Fibroblast of skin of scalp (primary cell): ENCODE measurements around the gene PSTPIP1. TPM values are rescaled to one million over a fixed set of nuclear protein-coding genes. Genes with fewer than 3 reads are reported as not detected.

Source experiments
- DNase-seq: peaks from one replicate; pipeline ENCODE4 v3.0.0-alpha.2; 2013
- polyA plus RNA-seq, 2 experiments: library from polyadenylated mRNA; unstranded; fragments of 120-200 nt; gene quantifications; one replicate each; pipeline ENCODE4 v1.2.1, GENCODE V29; 2013; ENCODE audit not compliant: insufficient read length in 2 of 2

The PSTPIP1 gene
- 0.19 TPM for polyA plus RNA-seq (2013, experiment 1 of 2; ENCODE audit: insufficient read length)
- 0.57 TPM for polyA plus RNA-seq (2013, experiment 2 of 2; ENCODE audit: insufficient read length)

GRCh38 chr15:76994971-76995945, at the start of gene PSTPIP1:
Gene PSTPIP1, plus strand, starts transcription at chr15:76995126. Its CDS starts 448 bp downstream, at chr15:76995574.
- no peak for DNase-seq

- no peak for DNase-seq
These were observed 49.3 kb upstream of the PSTPIP1 start for GRCh38 chr15:76945494-76946093.

GRCh38 chr15:76947454-76947853, 47.5 kb upstream of the PSTPIP1 start:
- no peak for DNase-seq

- DNase-seq = no peak
These were observed 43.7 kb upstream of the PSTPIP1 start for GRCh38 chr15:76951220-76951619.

DNA sequence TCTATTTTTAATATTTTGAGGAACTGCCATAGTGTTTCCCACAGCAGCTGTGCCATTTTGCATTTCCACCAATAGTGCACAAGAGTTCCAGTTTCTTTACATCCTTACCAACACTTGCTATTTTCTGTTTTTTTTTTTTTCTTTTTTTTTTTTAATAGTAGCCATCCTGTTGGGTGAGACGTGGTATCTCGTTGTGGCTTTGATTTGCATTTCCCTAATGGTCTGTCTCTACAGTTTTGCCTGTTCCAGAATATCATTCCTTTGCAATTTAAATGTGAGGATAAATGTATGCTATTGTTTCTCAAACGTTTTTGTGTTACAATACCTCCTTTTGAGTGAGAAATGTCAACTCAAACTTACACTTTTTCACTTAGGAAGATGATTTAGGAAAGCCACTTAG, 41.0 kb upstream of the PSTPIP1 start:
- no peak for DNase-seq

GRCh38 chr15:76954744-76955143, 40.2 kb upstream of the PSTPIP1 start:
- DNase-seq = no peak

DNA sequence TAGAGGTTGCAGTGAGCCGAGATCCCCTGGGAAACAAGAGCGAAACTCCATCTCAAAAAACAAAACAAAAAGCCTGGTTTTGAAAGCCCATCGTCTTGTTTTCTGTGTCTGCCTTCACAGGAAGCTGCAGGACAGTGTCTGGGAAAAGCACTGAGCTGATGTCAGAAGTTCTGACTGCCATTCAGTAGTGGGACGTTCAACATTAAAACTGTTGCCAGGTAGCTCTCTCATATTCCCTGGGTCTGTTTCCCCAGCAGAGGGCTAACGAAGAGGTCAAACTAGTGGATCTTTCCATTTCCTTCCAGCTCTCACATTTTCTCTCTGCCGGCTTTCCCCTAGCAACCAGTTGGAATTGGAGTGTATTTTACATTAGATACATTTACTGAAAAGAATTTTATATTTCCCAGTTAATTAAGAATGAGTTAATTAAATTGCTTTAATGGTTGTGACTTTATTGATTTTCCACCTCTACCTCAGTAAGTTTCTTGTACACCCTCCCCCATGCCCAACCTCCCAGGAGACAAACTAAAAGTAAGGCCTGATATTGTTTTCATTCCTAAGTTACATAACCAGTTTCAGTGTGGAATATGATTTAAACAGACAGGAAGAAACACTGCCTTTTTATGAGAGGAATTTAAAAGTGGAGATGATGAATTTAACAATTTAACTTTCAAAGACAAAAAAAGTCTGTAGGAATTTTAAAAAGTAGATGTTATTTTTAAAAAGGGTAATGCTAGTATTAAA, 33.5 kb upstream of the PSTPIP1 start:
- DNase-seq = no peak

GRCh38 chr15:76962337-76963013, 32.5 kb upstream of the PSTPIP1 start:
- DNase-seq = no peak

GRCh38 chr15:76963596-76963995, 31.3 kb upstream of the PSTPIP1 start:
- DNase-seq = no peak

- DNase-seq = no peak
These were observed 30.8 kb upstream of the PSTPIP1 start for GRCh38 chr15:76964157-76964556.

GRCh38 chr15:76966051-76966450, 28.9 kb upstream of the PSTPIP1 start:
- DNase-seq = peak; percentile 41

- no peak for DNase-seq
These were observed 27.9 kb upstream of the PSTPIP1 start for GRCh38 chr15:76967067-76967466.

- no peak for DNase-seq
These were observed 26.6 kb upstream of the PSTPIP1 start for GRCh38 chr15:76968306-76968705.

- no peak for DNase-seq
These were observed 22.3 kb upstream of the PSTPIP1 start for GRCh38 chr15:76972389-76973361.

DNA sequence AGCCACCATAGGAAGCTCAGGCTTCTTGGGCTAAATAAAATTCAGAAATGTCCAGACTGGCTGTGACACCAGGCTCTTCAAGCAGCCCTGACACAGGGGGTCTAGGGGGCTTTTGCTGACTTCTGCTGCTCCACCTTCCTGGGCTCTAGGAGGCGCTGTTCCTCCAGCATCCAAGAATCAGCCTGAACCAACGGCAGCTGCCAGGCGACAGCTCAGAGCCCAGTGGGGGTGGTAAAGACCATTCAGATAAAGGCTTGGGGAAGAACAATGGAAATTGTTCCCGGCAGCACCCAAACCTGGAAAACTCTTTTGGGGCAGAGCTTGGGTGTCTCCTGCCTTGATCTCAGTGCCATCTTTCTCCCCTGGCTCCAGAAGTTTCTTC, 21.6 kb upstream of the PSTPIP1 start:
- peak; percentile 44 for DNase-seq

- no peak for DNase-seq
These were observed 21.0 kb upstream of the PSTPIP1 start for GRCh38 chr15:76973906-76974305.

DNA sequence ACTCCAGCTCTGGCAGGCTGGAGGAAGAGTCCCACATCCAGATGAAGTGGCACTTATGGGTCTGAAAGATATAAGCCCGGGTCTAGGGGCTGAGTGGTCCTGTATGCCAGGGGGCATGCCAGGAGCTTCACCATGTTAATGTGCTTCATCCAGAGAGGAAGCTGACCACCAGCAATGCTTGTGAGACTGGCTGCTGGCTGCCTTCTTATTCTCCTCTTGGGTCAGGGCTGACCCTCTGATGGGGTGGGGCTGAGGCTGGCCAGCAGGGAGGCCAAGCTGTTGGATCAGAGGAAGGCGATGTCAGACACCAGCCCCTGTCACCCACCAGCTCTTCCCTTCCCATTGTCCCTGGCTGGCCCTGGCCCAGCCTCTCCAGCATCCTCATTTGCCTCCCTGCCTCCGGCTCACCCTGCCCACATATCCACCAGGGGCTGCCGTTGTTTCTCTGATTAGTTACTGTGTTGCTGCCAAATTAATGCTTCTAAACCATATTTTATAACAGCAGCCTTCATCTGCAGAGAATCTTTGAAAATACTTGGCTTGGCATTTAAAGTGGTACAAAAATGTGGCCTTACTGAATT, 20.4 kb upstream of the PSTPIP1 start:
- no peak for DNase-seq

DNA sequence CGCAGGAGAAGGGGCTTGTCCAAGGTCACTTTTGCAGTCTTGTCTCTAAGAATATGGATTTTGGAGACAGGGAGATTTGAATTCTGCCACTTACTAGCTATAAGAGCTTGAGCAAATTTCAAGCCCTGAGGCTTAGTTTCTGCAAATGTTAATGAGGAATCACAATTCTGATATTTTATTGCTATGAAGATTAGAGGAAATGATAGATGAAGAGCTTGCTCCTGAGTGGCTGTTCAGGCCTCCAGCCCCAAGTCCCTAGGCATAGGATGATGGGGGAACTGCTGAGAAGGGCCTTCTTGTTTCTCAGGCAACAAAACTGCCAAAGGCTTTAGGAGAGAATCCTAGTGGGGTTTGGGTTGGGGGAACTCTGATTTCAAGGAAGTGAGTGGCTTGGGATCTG, 18.8 kb upstream of the PSTPIP1 start:
- no peak for DNase-seq

GRCh38 chr15:76976572-76977270, 18.2 kb upstream of the PSTPIP1 start:
- DNase-seq = no peak
